Subcutaneous adipose tissue (tissue), 4 donors: ENCODE data around the gene CPNE6. TPM values are rescaled to one million over a fixed set of nuclear protein-coding genes. Genes with fewer than 3 reads are reported as not detected.

Experiments
- total RNA-seq, 4 donors: library from RNA; depleted of rRNA; stranded (reverse); fragments of >200 nt; gene quantifications; one replicate each; pipeline ENCODE4 v1.1.0, GENCODE V29; 2016
- TF ChIP-seq, protein P1 (sequence below): fragments of 450-650 bp; IDR thresholded peaks from one replicate; pipeline ENCODE4 v1.5.1; 2016; ENCODE audit warnings: low read depth, mild to moderate bottlenecking, control low read depth, antibody characterized with exemption, moderate library complexity

Gene CPNE6
- total RNA-seq, 4 donors from 2014 or later: not detected

DNA sequence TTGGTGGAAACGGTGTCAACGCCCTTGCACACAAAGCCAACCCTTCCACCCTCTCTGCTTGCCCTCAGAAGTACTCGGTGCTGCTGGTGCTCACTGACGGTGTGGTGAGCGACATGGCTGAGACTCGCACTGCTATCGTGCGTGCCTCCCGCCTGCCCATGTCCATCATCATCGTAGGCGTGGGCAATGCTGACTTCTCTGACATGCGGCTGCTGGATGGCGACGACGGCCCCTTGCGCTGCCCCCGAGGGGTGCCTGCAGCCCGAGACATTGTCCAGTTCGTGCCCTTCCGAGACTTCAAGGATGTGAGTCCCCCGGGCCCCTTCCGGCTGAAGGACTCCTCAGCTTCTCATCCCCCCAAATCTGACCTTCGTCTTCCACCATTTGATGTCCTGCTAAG is 5.7 kb downstream of the CPNE6 start:
- TF ChIP-seq, protein P1, sequence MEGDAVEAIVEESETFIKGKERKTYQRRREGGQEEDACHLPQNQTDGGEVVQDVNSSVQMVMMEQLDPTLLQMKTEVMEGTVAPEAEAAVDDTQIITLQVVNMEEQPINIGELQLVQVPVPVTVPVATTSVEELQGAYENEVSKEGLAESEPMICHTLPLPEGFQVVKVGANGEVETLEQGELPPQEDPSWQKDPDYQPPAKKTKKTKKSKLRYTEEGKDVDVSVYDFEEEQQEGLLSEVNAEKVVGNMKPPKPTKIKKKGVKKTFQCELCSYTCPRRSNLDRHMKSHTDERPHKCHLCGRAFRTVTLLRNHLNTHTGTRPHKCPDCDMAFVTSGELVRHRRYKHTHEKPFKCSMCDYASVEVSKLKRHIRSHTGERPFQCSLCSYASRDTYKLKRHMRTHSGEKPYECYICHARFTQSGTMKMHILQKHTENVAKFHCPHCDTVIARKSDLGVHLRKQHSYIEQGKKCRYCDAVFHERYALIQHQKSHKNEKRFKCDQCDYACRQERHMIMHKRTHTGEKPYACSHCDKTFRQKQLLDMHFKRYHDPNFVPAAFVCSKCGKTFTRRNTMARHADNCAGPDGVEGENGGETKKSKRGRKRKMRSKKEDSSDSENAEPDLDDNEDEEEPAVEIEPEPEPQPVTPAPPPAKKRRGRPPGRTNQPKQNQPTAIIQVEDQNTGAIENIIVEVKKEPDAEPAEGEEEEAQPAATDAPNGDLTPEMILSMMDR: no peak

GRCh38 chr14:24078146-24078545 is 6.8 kb downstream of the CPNE6 start:
- TF ChIP-seq, protein P1: no peak

GRCh38 chr14:24079491-24080141 is 8.3 kb downstream of the CPNE6 start:
- TF ChIP-seq, protein P1: no peak

DNA sequence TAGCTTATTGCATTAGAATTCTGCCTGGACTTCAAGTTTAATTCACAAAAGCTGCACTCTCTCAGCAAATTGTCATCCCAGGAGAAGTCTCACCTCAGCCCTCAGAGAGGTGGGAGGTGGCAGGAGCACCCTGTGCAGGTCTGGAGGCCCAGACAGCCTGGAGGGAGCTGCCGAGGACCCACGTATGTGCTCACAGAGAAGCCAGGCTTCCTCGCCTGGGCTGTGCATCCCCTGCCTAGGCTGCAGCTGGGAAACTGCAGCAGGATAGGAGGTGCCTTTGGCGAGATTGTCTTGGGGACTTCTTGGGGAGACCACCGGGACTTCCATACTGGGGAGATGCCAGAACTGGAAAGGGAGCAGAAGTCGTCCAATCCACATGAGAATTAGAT is 8.8 kb downstream of the CPNE6 start:
- TF ChIP-seq, protein P1: no peak

DNA sequence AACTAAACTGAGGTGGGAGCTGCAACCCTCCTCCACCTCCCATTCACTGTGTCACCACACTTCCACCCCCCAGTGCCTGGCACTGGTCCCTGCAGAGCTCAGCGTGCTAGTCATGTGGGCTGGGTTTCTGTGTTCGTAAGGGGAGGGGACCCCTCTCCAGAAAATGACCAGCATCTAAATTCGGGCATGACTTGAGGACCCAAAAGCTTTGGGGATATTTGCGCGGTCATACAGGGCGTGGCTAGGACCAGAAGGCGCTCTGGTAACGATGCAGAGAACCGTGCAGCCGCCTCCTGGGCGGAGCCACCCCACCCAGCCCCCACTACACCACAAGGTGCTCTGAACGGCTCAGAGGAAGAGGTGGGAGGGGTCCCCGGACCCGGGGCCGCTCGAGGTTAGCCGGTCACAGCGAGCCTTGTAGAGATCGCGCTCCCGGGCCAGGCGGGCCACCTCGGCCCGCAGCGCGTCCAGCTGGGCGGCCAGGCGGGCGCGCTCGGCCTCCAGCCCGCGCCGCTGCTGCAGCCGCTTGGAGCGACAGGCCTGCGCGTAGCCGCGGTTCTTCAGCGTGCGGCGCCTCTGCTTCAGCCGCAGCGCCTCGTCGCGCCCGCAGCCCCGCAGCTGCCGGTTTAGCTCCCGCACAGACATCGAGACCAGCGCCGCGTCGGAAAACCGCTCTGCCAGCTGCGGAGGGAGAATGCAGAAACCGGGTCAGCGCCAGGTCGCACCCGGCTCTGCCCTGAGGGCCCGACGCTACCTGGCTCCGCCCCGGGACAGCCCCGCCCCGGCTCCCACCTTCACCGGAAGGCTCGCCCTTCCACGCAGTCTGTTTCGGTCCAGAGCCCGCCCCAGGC is 9.8 kb downstream of the CPNE6 start:
- TF ChIP-seq, protein P1: no peak

DNA sequence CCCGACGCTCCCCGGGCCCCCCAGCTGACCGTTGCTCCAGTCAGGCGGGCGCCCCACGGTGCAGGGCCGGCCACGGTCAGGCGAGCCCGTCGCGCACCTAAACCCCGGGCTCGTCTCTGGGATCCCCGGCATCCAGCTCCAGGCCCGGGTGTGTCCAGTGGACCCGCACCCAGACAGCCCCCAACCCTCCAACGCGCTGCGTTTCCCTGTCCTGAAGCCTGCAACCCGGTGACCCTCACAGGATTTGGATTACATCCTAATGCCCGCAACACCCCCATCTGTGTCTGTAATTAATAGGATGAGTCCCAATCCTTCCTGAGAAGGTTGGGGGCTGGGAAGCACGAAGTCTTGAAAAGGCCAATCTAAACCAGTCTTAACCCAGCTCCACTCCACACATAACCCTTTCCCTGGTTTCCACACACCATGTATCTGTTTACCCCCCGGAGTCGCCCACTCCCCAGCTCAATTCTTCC is 10.4 kb downstream of the CPNE6 start:
- TF ChIP-seq, protein P1: no peak

GRCh38 chr14:24082411-24083080 is 11.2 kb downstream of the CPNE6 start:
- TF ChIP-seq, protein P1: no peak
